GM12864 (cell line): Measurements from ENCODE around the gene C1orf105.
"Not testable (repeated sequence)": the region's sequence is repeated elsewhere in the genome, so short reads cannot be mapped to it uniquely, and the experiment has no call there.

Experiments
- DNase-seq: peaks from one replicate; pipeline ENCODE4 v3.0.0-alpha.2; 2011; ENCODE audit warnings: low read depth
- H3K4me3 ChIP-seq: 2 replicates; pipeline ENCODE4 v1.5.1; 2011; ENCODE audit warnings: mild to moderate bottlenecking, low read depth, low read length, control low read depth
- TF ChIP-seq, protein P1 (sequence below): IDR thresholded peaks from 2 replicates; pipeline ENCODE4 v1.5.1; 2011; ENCODE audit warnings: low read depth, mild to moderate bottlenecking, moderate library complexity, low read length, control low read depth, inconsistent platforms; ENCODE audit errors: missing control alignments

Gene C1orf105

GRCh38 chr1:172430128-172430454, 9.6 kb downstream of the C1orf105 start:
- TF ChIP-seq, protein P1, sequence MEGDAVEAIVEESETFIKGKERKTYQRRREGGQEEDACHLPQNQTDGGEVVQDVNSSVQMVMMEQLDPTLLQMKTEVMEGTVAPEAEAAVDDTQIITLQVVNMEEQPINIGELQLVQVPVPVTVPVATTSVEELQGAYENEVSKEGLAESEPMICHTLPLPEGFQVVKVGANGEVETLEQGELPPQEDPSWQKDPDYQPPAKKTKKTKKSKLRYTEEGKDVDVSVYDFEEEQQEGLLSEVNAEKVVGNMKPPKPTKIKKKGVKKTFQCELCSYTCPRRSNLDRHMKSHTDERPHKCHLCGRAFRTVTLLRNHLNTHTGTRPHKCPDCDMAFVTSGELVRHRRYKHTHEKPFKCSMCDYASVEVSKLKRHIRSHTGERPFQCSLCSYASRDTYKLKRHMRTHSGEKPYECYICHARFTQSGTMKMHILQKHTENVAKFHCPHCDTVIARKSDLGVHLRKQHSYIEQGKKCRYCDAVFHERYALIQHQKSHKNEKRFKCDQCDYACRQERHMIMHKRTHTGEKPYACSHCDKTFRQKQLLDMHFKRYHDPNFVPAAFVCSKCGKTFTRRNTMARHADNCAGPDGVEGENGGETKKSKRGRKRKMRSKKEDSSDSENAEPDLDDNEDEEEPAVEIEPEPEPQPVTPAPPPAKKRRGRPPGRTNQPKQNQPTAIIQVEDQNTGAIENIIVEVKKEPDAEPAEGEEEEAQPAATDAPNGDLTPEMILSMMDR: no peak
- DNase-seq: no peak
- no peak overlapping the region for H3K4me3 ChIP-seq

GRCh38 chr1:172431204-172431603, 10.7 kb downstream of the C1orf105 start:
- no peak for DNase-seq
- no peak overlapping the region for H3K4me3 ChIP-seq
- TF ChIP-seq, protein P1: no peak

GRCh38 chr1:172431721-172432192, 11.3 kb downstream of the C1orf105 start:
- no peak overlapping the region for H3K4me3 ChIP-seq

DNA sequence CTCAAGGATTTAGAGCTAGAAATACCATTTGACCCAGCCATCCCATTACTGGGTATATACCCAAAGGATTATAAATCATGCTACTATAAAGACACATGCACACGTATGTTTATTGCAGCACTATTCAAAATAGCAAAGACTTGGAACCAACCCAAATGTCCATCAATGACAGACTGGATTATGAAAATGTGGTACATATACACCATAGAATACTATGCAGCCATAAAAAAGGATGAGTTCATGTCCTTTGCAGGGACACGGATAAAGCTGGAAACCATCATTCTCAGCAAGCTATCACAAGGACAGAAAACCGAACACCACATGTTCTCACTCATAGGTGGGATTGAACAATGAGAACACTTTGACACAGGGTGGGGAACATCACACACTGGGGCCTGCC, 16.7 kb downstream of the C1orf105 start:
- H3K4me3 ChIP-seq, DNase-seq: not testable (repeated sequence)

More at GRCh38 chr1:172431721-172432192, 11.3 kb downstream of the C1orf105 start:
- TF ChIP-seq, protein P1: no peak
- no peak for DNase-seq

DNA sequence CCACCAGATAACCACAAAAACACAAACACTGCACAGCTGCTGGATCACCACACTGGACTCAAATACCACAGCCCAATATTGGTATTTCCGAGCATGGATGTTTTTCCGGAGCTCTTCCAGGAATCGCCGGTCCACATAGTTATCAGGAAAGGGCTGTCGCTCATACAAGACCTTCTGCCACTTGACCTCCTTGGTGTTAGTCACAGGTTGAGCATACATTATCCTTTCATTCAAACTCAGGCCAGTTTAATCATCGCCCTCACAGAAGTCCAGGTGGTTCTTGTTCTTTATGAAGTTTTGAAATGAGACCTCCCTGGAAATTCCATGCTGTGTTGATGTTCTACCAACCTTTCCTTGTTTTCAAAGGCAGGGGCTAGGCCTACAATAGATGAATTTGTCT, 21.9 kb downstream of the C1orf105 start:
- no peak for DNase-seq
- TF ChIP-seq, protein P1: no peak
- no peak overlapping the region for H3K4me3 ChIP-seq

GRCh38 chr1:172442843-172443565, 22.5 kb downstream of the C1orf105 start:
- TF ChIP-seq, protein P1: no peak
- no peak for DNase-seq
- H3K4me3 ChIP-seq: peak overlapping the region; percentile 81

GRCh38 chr1:172443666-172444453, 23.4 kb downstream of the C1orf105 start, which contains the start of gene PIGC:
TSS of gene PIGC (minus strand) at chr1:172444069. CDS start at chr1:172442622, 1,447 bp downstream.
- TF ChIP-seq, protein P1: peak; percentile 93
- peak; percentile 65 for DNase-seq
- H3K4me3 ChIP-seq: peak within 1 kb of the TSS; percentile 81
